Stimulated activated effector memory CD8-positive, alpha-beta T cell treated with anti-CD3 and anti-CD28 coated beads, Interleukin-12 subunit alpha, Interleukin-12 subunit beta, amount 100 ng/mL, for 72 hours (primary cell): ENCODE measurements around the gene ZNF786.
A peak's percentile ranks its signal among the peaks of the same experiment; 100 is the strongest.
"Not testable (repeated sequence)": the region's sequence is repeated elsewhere in the genome, so short reads cannot be mapped to it uniquely, and the experiment has no call there.

Experiments
- ATAC-seq: fragments of 150-1000 bp; cut with Tn5 transposase; 2 replicates; pipeline ENCODE4 v1.10.0; 2021
- DNase-seq, 2 donors: peaks; one replicate each; pipeline ENCODE4 v3.0.0; 2021 to 2022; ENCODE audit warnings: low spot score in 2 of 2
- H3K27ac Mint-ChIP-seq: one replicate; pipeline ENCODE4 v1.8.0; 2022; ENCODE audit warnings: mild to moderate bottlenecking, mixed read lengths
- H3K36me3 Mint-ChIP-seq: one replicate; pipeline ENCODE4 v1.8.0; 2022; ENCODE audit warnings: mild to moderate bottlenecking, mixed read lengths
- H3K4me1 Mint-ChIP-seq: one replicate; pipeline ENCODE4 v1.8.0; 2022; ENCODE audit warnings: mixed read lengths
- H3K4me3 Mint-ChIP-seq: one replicate; pipeline ENCODE4 v1.8.0; 2022; ENCODE audit warnings: mild to moderate bottlenecking, mixed read lengths
- H3K9me3 Mint-ChIP-seq: one replicate; pipeline ENCODE4 v1.8.0; 2022; ENCODE audit warnings: mixed read lengths

Gene ZNF786

GRCh38 chr7:149067869-149068268, 22.6 kb downstream of the ZNF786 start:
- Mint-ChIP-seq H3K36me3 (peaks cover 53% of the 10 kb centered on the region), H3K27ac (no peak overlapping the region), H3K4me3 (no peak overlapping the region)

GRCh38 chr7:149063476-149063875, 27.0 kb downstream of the ZNF786 start:
- DNase-seq: no peak
- Mint-ChIP-seq H3K27ac (no peak overlapping the region), H3K4me3 (no peak overlapping the region), H3K36me3 (peaks cover 14% of the 10 kb centered on the region), H3K9me3 (no peaks in the 10 kb centered on the region), H3K4me1 (peaks cover 10% of the 10 kb centered on the region)
- ATAC-seq: no peak

More at GRCh38 chr7:149067869-149068268, 22.6 kb downstream of the ZNF786 start:
- Mint-ChIP-seq H3K9me3 (no peaks in the 10 kb centered on the region), H3K4me1 (peaks cover 17% of the 10 kb centered on the region)
- DNase-seq: no peak
- ATAC-seq: no peak

GRCh38 chr7:149062217-149062899, 28.2 kb downstream of the ZNF786 start:
- H3K36me3 Mint-ChIP-seq, H3K4me3 Mint-ChIP-seq, DNase-seq, H3K9me3 Mint-ChIP-seq, H3K27ac Mint-ChIP-seq, ATAC-seq: not testable (repeated sequence)
- H3K4me1 Mint-ChIP-seq: peaks cover 10% of the 10 kb centered on the region

GRCh38 chr7:149060156-149060555, 30.4 kb downstream of the ZNF786 start:
- H3K27ac Mint-ChIP-seq: no peak overlapping the region
- no peak for DNase-seq
- ATAC-seq: no peak
- H3K4me3 Mint-ChIP-seq: no peak overlapping the region
- peaks cover 8% of the 10 kb centered on the region for H3K4me1 Mint-ChIP-seq
- no peaks in the 10 kb centered on the region for H3K9me3 Mint-ChIP-seq
- H3K36me3 Mint-ChIP-seq: no peaks in the 10 kb centered on the region

GRCh38 chr7:149053885-149054284, 36.6 kb downstream of the ZNF786 start:
- Mint-ChIP-seq H3K4me3 (no peak overlapping the region), H3K9me3 (no peaks in the 10 kb centered on the region), H3K4me1 (no peaks in the 10 kb centered on the region), H3K36me3 (no peaks in the 10 kb centered on the region), H3K27ac (no peak overlapping the region)
- no peak for ATAC-seq
- DNase-seq: no peak

GRCh38 chr7:149053384-149053783, 37.1 kb downstream of the ZNF786 start:
- H3K4me3 Mint-ChIP-seq: no peak overlapping the region

GRCh38 chr7:149050941-149051340, 39.6 kb downstream of the ZNF786 start:
- H3K27ac Mint-ChIP-seq: no peak overlapping the region

More at GRCh38 chr7:149053384-149053783, 37.1 kb downstream of the ZNF786 start:
- DNase-seq (no peak), ATAC-seq (no peak)
- H3K4me1 Mint-ChIP-seq: no peaks in the 10 kb centered on the region
- H3K36me3 Mint-ChIP-seq: no peaks in the 10 kb centered on the region
- no peak overlapping the region for H3K27ac Mint-ChIP-seq
- H3K9me3 Mint-ChIP-seq: no peaks in the 10 kb centered on the region

GRCh38 chr7:149048805-149049204, 41.7 kb downstream of the ZNF786 start:
- H3K4me1 Mint-ChIP-seq: no peaks in the 10 kb centered on the region
- no peak overlapping the region for H3K27ac Mint-ChIP-seq
- no peaks in the 10 kb centered on the region for H3K36me3 Mint-ChIP-seq
- no peak for DNase-seq
- ATAC-seq: no peak
- H3K9me3 Mint-ChIP-seq: no peaks in the 10 kb centered on the region
- H3K4me3 Mint-ChIP-seq: no peak overlapping the region

More at GRCh38 chr7:149050941-149051340, 39.6 kb downstream of the ZNF786 start:
- Mint-ChIP-seq H3K4me1 (no peaks in the 10 kb centered on the region), H3K36me3 (no peaks in the 10 kb centered on the region), H3K4me3 (no peak overlapping the region), H3K9me3 (no peaks in the 10 kb centered on the region)
- no peak for DNase-seq
- ATAC-seq: no peak

- Mint-ChIP-seq H3K4me1 (no peaks in the 10 kb centered on the region), H3K27ac (no peak overlapping the region), H3K9me3 (no peaks in the 10 kb centered on the region), H3K36me3 (no peaks in the 10 kb centered on the region), H3K4me3 (no peak overlapping the region)
- no peak for ATAC-seq
- no peak for DNase-seq
Observed at GRCh38 chr7:149046416-149046815, 44.1 kb downstream of the ZNF786 start.

- DNase-seq (no peak), ATAC-seq (no peak)
- no peak overlapping the region for H3K27ac Mint-ChIP-seq
- no peaks in the 10 kb centered on the region for H3K9me3 Mint-ChIP-seq
- H3K4me1 Mint-ChIP-seq: no peaks in the 10 kb centered on the region
- H3K4me3 Mint-ChIP-seq: no peak overlapping the region
- no peaks in the 10 kb centered on the region for H3K36me3 Mint-ChIP-seq
Observed at GRCh38 chr7:149043936-149044335, 46.6 kb downstream of the ZNF786 start.

- no peak overlapping the region for H3K4me3 Mint-ChIP-seq
- no peak overlapping the region for H3K27ac Mint-ChIP-seq
- H3K9me3 Mint-ChIP-seq: peaks cover 2% of the 10 kb centered on the region
- ATAC-seq: no peak
- H3K36me3 Mint-ChIP-seq: no peaks in the 10 kb centered on the region
- H3K4me1 Mint-ChIP-seq: peaks cover 17% of the 10 kb centered on the region
- DNase-seq: no peak
Observed at GRCh38 chr7:149041350-149041749, 49.2 kb downstream of the ZNF786 start.

GRCh38 chr7:149038641-149039040, 51.9 kb downstream of the ZNF786 start:
- H3K4me3 Mint-ChIP-seq, ATAC-seq, H3K9me3 Mint-ChIP-seq, H3K27ac Mint-ChIP-seq, H3K36me3 Mint-ChIP-seq, DNase-seq: not testable (repeated sequence)
- peaks cover 17% of the 10 kb centered on the region for H3K4me1 Mint-ChIP-seq

- Mint-ChIP-seq H3K36me3 (no peaks in the 10 kb centered on the region), H3K4me1 (peaks cover 17% of the 10 kb centered on the region), H3K9me3 (peaks cover 2% of the 10 kb centered on the region), H3K27ac (no peak overlapping the region), H3K4me3 (no peak overlapping the region)
- ATAC-seq (no peak), DNase-seq (no peak)
Observed at GRCh38 chr7:149036676-149037075, 53.8 kb downstream of the ZNF786 start.

GRCh38 chr7:149031353-149031910, 59.1 kb downstream of the ZNF786 start:
- peaks cover 16% of the 10 kb centered on the region for H3K36me3 Mint-ChIP-seq
- no peak for DNase-seq
- H3K9me3 Mint-ChIP-seq: no peaks in the 10 kb centered on the region
- no peak overlapping the region for H3K27ac Mint-ChIP-seq
- ATAC-seq: no peak
- H3K4me1 Mint-ChIP-seq: peaks cover 28% of the 10 kb centered on the region
- no peak overlapping the region for H3K4me3 Mint-ChIP-seq

GRCh38 chr7:149030439-149030838, 60.1 kb downstream of the ZNF786 start:
- peaks cover 38% of the 10 kb centered on the region for H3K4me1 Mint-ChIP-seq
- H3K27ac Mint-ChIP-seq: peak overlapping the region; percentile 94
- not testable (repeated sequence) for ATAC-seq, H3K4me3 Mint-ChIP-seq, H3K9me3 Mint-ChIP-seq, DNase-seq
- H3K36me3 Mint-ChIP-seq: peaks cover 22% of the 10 kb centered on the region
